Endothelial cell of umbilical vein (primary cell): ENCODE results near the gene KCNH1. TPM values are rescaled to one million over a fixed set of nuclear protein-coding genes. Genes with fewer than 3 reads are reported as not detected.
"Not testable (repeated sequence)": the region's sequence is repeated elsewhere in the genome, so short reads cannot be mapped to it uniquely, and the experiment has no call there.

Source experiments
- BruUV-seq: library from RNA; stranded (reverse); fragments of 400-500 nt; replicated peaks from 2 replicates; lab custom pipeline; 2021; lab: Mats Ljungman, UMichigan
- CTCF ChIA-PET: fragments of 300-600, 350-600 bp; sonication (Branson Sonifier 250); formaldehyde crosslinking; loops from one replicate; lab custom pipeline; 2021; ENCODE audit warnings: antibody characterized with exemption, inconsistent platforms; lab: Charles Lee
- POLR2A ChIA-PET: fragments of 300-600, 350-600 bp; sonication (Branson Sonifier 250); formaldehyde crosslinking; loops from one replicate; lab custom pipeline; 2021; ENCODE audit warnings: antibody characterized with exemption, inconsistent platforms; lab: Charles Lee
- DNase-seq: peaks from one replicate; pipeline ENCODE4 v3.0.0-alpha.2; 2011; ENCODE audit warnings: low read depth, low spot score
- FAIRE-seq: peaks from 2 replicates; lab custom pipeline; 2011; peaks lifted over from hg19 to GRCh38; lab: Jason Lieb, UNC
- H2AFZ ChIP-seq: 2 replicates; pipeline ENCODE4 v1.6.0; 2012; ENCODE audit warnings: low read depth, low read length, control low read depth, inconsistent platforms
- H3K27ac ChIP-seq: 2 replicates; pipeline ENCODE4 v1.5.1; 2011; ENCODE audit warnings: low read depth, mild to moderate bottlenecking, control low read depth, low read length, moderate library complexity; ENCODE audit not compliant: insufficient read depth
- H3K27me3 ChIP-seq, 2 experiments: 2 replicates each; pipeline versions ENCODE4 v1.6.0 to v1.6.1; 2011; ENCODE audit warnings: low read length in 2 of 2, mixed read lengths in 1 of 2; ENCODE audit not compliant: control insufficient read depth in 2 of 2, insufficient read depth in 2 of 2
- H3K36me3 ChIP-seq, 2 experiments: 2 replicates in 1 of 2; 3 replicates in 1 of 2; pipeline ENCODE4 v1.5.1; 2011; ENCODE audit warnings: low read length in 2 of 2, mild to moderate bottlenecking in 1 of 2, moderate library complexity in 1 of 2; ENCODE audit not compliant: control insufficient read depth in 2 of 2, insufficient read depth in 2 of 2; ENCODE audit errors: extremely low read depth in 1 of 2
- H3K4me1 ChIP-seq: 3 replicates; pipeline ENCODE4 v1.5.1; 2011; ENCODE audit warnings: mild to moderate bottlenecking, low read length; ENCODE audit not compliant: control insufficient read depth, insufficient read depth; ENCODE audit errors: extremely low read depth
- H3K4me2 ChIP-seq: 2 replicates; pipeline ENCODE4 v1.6.1; 2011; ENCODE audit warnings: low read length, control low read depth, mixed read lengths; ENCODE audit not compliant: insufficient read depth
- H3K4me3 ChIP-seq, 3 experiments: fragments of 200-600 bp in 1 of 3; sonication (generic), shearing (Covaris generic) in 1 of 3; replicated peaks in 1 of 3; 2 replicates each; pipeline ENCODE4 v1.5.1; 2011 to 2016; ENCODE audit warnings: control low read depth in 3 of 3, low read length in 3 of 3, mild to moderate bottlenecking in 2 of 3, inconsistent platforms in 1 of 3, low read depth in 1 of 3, moderate library complexity in 1 of 3; ENCODE audit not compliant: insufficient read depth in 1 of 3
- H3K79me2 ChIP-seq: 2 replicates; pipeline ENCODE4 v1.6.0; 2012; ENCODE audit warnings: low read length, inconsistent platforms; ENCODE audit not compliant: control insufficient read depth, insufficient read depth
- H3K9ac ChIP-seq: replicated peaks from 2 replicates; pipeline ENCODE3; 2011; ENCODE audit warnings: low read length, control low read depth; ENCODE audit not compliant: insufficient read depth; ENCODE audit errors: extremely low read depth
- H3K9me1 ChIP-seq: replicated peaks from 3 replicates; pipeline ENCODE4 v1.6.0; 2011; ENCODE audit warnings: mild to moderate bottlenecking, low read length; ENCODE audit not compliant: control insufficient read depth, insufficient read depth; ENCODE audit errors: extremely low read depth
- H3K9me3 ChIP-seq: replicated peaks from 2 replicates; pipeline ENCODE4 v1.5.1; 2012; ENCODE audit warnings: low read length, inconsistent platforms; ENCODE audit not compliant: control insufficient read depth, insufficient read depth
- H4K20me1 ChIP-seq: replicated peaks from 2 replicates; pipeline ENCODE3; 2011; ENCODE audit warnings: mild to moderate bottlenecking, low read length; ENCODE audit not compliant: control insufficient read depth, insufficient read depth; ENCODE audit errors: extremely low read depth
- EZH2 ChIP-seq: IDR thresholded peaks from 2 replicates; pipeline ENCODE4 v1.6.1; 2012; ENCODE audit warnings: borderline replicate concordance, low read depth, mild to moderate bottlenecking, moderate library complexity, low read length, inconsistent platforms; ENCODE audit not compliant: severe bottlenecking
- FOS ChIP-seq: IDR thresholded peaks from 2 replicates; pipeline ENCODE4 v1.6.1; 2011; ENCODE audit warnings: mild to moderate bottlenecking, low read length, moderate library complexity, borderline replicate concordance; ENCODE audit not compliant: insufficient read depth
- GATA2 ChIP-seq: IDR thresholded peaks from 2 replicates; pipeline ENCODE4 v1.7.0; 2011; ENCODE audit warnings: low read depth, mild to moderate bottlenecking, moderate library complexity, mixed read lengths, low read length; ENCODE audit not compliant: insufficient read length, insufficient read depth
- JUN ChIP-seq: IDR thresholded peaks from 2 replicates; pipeline ENCODE4 v1.6.1; 2011; ENCODE audit warnings: borderline replicate concordance, low read depth; ENCODE audit not compliant: insufficient read length, insufficient read depth
- MAX ChIP-seq: IDR thresholded peaks from 2 replicates; pipeline ENCODE4 v1.6.1; 2011; ENCODE audit not compliant: insufficient read depth, insufficient read length
- MYC ChIP-seq: IDR thresholded peaks from one replicate; pipeline ENCODE4 v1.6.1; 2011; ENCODE audit warnings: mild to moderate bottlenecking, low read depth, low read length
- POLR2A ChIP-seq: IDR thresholded peaks from 2 replicates; pipeline ENCODE4 v1.6.1; 2012; ENCODE audit warnings: low read depth, mild to moderate bottlenecking, control low read depth, low read length
- POLR2AphosphoS5 ChIP-seq: IDR thresholded peaks from 2 replicates; pipeline ENCODE4 v1.6.1; 2012; ENCODE audit warnings: low read depth, mild to moderate bottlenecking, control low read depth, low read length, moderate library complexity; ENCODE audit not compliant: insufficient read depth
- dilution Hi-C: fragments of 300-500 bp; cut with MboI; formaldehyde crosslinking; loops from one replicate; pipeline ENCODE4 v1.15.0; 2019; ENCODE audit warnings: low sequenced_read_pairs; ENCODE audit not compliant: extremely low pct_ligation_motif_present
- intact Hi-C: fragments of 100-400 bp; cut with micrococcal nuclease; formaldehyde crosslinking; loops from one replicate; pipeline ENCODE4 v1.10.0; 2022
- polyA plus RNA-seq, 4 experiments: library from polyadenylated mRNA; depleted of rRNA in 3 of 4; stranded (reverse) in 3 of 4; unstranded in 1 of 4; fragments of >200 nt; gene quantifications; 2 replicates each; pipeline versions ENCODE4 v1.2.1 to v1.2.3, GENCODE V29; 2011 to 2012; ENCODE audit warnings: missing spikeins in 1 of 4
- total RNA-seq: library from RNA; stranded (reverse); gene quantifications from 2 replicates; pipeline ENCODE4 v1.2.3, GENCODE V29; 2021
- TF ChIP-seq, protein P1 (sequence below), 2 donors: IDR thresholded peaks; 1 replicate in 1 of 2; 2 replicates in 1 of 2; pipeline ENCODE4 v1.5.1; 2011; ENCODE audit warnings: low read length in 2 of 2, mild to moderate bottlenecking in 2 of 2, moderate library complexity in 2 of 2, control low read depth in 1 of 2, inconsistent platforms in 1 of 2, low read depth in 1 of 2; ENCODE audit not compliant: insufficient read depth in 1 of 2; ENCODE audit errors: extremely low read depth in 1 of 2

Gene KCNH1
- total and polyA plus RNA-seq, 2 donors (not counting 3 experiments of a cell fraction or from before 2014, with no cell fraction given): not detected

DNA sequence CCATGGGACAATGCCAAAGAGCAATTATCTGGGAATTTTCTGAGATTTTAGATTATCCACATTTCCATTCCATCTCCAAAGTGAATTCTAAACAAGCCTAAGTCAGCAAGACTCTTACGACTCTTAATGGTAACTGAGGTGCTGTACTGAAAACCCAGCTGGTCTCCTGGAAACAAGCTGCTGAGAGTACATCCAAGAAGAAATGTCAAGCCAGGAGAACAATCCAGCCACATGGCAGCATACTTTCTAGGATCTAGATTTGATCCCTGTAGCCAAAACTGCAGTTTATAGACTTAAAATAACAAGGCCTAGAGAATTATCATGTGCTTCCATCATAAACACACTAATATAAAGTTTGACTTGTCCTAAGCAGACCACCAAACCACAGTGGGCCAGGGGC lies 45.8 kb downstream of the KCNH1 start:
- no peak overlapping the region for H3K9ac ChIP-seq
- no peak overlapping the region for H3K27ac ChIP-seq
- FAIRE-seq (no peak), DNase-seq (no peak)
- no peak overlapping the region for H2AFZ ChIP-seq
- no peak overlapping the region for H3K4me3 ChIP-seq
- POLR2A ChIA-PET: no interaction called here
- H3K36me3 ChIP-seq: no peaks in the 10 kb centered on the region
- no peaks in the 10 kb centered on the region for H3K9me3 ChIP-seq
- H3K4me2 ChIP-seq: no peak overlapping the region
- no peaks in the 10 kb centered on the region for H3K4me1 ChIP-seq
- TF ChIP-seq POLR2A (no peak), EZH2 (no peak)
- dilution Hi-C loops (no loop called here), intact Hi-C loops (no loop called here)
- H4K20me1 ChIP-seq: no peaks in the 10 kb centered on the region
- H3K27me3 ChIP-seq: no peaks in the 10 kb centered on the region
- H3K9me1 ChIP-seq: no peaks in the 10 kb centered on the region
- BruUV-seq: no TSS peak
- CTCF ChIA-PET: no interaction called here
- no peaks in the 10 kb centered on the region for H3K79me2 ChIP-seq

DNA sequence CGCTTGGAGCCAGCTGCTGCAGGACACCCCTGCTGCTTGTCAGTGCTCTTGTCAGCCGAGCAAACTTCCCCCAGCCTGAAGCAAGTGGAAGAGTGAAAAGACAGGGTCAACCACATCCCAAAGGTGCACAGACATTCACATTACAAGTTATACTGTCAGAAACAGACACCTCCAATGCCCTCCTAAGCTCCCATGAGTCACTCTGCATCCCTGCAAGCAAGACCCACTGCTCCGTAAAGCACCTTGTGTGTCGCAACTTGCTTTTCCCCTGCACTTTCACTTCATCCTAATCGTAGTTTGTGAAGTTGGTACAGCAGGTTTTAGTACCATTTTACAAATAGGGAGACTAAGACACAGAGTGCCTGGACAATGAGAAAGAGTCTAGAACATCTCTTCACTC lies 51.1 kb downstream of the KCNH1 start:
- Histone ChIP-seq H3K4me2 (no peak overlapping the region), H3K79me2 (no peaks in the 10 kb centered on the region), H3K4me1 (no peaks in the 10 kb centered on the region), H3K9me1 (no peaks in the 10 kb centered on the region), H3K27me3 (no peaks in the 10 kb centered on the region), H3K27ac (no peak overlapping the region), H3K4me3 (no peak overlapping the region), H2AFZ (no peak overlapping the region), H3K9me3 (no peaks in the 10 kb centered on the region), H3K9ac (no peak overlapping the region), H3K36me3 (no peaks in the 10 kb centered on the region), H4K20me1 (no peaks in the 10 kb centered on the region)
- intact Hi-C loops (no loop called here), dilution Hi-C loops (no loop called here)
- no TSS peak for BruUV-seq
- POLR2A ChIA-PET: no interaction called here
- TF ChIP-seq, protein P1, sequence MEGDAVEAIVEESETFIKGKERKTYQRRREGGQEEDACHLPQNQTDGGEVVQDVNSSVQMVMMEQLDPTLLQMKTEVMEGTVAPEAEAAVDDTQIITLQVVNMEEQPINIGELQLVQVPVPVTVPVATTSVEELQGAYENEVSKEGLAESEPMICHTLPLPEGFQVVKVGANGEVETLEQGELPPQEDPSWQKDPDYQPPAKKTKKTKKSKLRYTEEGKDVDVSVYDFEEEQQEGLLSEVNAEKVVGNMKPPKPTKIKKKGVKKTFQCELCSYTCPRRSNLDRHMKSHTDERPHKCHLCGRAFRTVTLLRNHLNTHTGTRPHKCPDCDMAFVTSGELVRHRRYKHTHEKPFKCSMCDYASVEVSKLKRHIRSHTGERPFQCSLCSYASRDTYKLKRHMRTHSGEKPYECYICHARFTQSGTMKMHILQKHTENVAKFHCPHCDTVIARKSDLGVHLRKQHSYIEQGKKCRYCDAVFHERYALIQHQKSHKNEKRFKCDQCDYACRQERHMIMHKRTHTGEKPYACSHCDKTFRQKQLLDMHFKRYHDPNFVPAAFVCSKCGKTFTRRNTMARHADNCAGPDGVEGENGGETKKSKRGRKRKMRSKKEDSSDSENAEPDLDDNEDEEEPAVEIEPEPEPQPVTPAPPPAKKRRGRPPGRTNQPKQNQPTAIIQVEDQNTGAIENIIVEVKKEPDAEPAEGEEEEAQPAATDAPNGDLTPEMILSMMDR (IDR thresholded peaks at IDR 0.05; ENCODE audit: extremely low read depth in 1 of 2, insufficient read depth in 1 of 2, low read depth in 1 of 2, low read length in 2 of 2): no peak
- TF ChIP-seq EZH2: no peak
- no peak for TF ChIP-seq POLR2A
- no peak for TF ChIP-seq JUN
- TF ChIP-seq MAX: no peak
- no peak for TF ChIP-seq GATA2
- no peak for TF ChIP-seq POLR2AphosphoS5
- TF ChIP-seq MYC: no peak
- no peak for TF ChIP-seq FOS
- DNase-seq: no peak
- FAIRE-seq: no peak
- CTCF ChIA-PET: interaction anchor here (1.2 kb wide), 1 partner anchor 51 kb away, joined by 3 read pairs; the partner anchor contains the start of gene KCNH1

DNA sequence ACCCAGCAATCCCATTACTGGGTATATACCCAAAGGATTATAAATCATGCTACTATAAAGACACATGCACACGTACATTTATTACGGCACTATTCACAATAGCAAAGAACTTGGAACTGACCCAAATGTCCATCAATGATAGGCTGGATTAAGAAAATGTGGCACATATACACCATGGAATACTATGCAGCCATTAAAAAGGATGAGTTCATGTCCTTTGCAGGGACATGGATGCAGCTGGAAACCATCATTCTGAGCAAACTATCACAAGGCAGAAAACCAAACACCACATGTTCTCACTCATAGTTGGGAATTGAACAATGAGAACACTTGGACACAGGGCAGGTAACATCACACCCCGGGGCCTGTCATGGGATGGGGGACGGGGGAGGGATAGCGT lies 52.5 kb downstream of the KCNH1 start:
- H3K9ac ChIP-seq, CTCF ChIA-PET, H4K20me1 ChIP-seq, H2AFZ ChIP-seq, H3K79me2 ChIP-seq, H3K4me2 ChIP-seq, H3K36me3 ChIP-seq, H3K4me1 ChIP-seq, H3K9me1 ChIP-seq, POLR2A ChIA-PET, H3K4me3 ChIP-seq, BruUV-seq, H3K27me3 ChIP-seq, dilution Hi-C loops, FAIRE-seq, H3K9me3 ChIP-seq, intact Hi-C loops, DNase-seq, H3K27ac ChIP-seq: not testable (repeated sequence)
